ENCODE data around the gene MRPL36. TPM values are rescaled to one million over a fixed set of nuclear protein-coding genes. Genes with fewer than 3 reads are reported as not detected.
A peak's percentile ranks its signal among the peaks of the same experiment; 100 is the strongest.
"Not testable (repeated sequence)": the region's sequence is repeated elsewhere in the genome, so short reads cannot be mapped to it uniquely, and the experiment has no call there.

Gene MRPL36
- total RNA-seq, 4 donors from 2014 or later: 13.7 to 62.5 (median 41.2) TPM

- no peak for DNase-seq (ENCODE audit: low spot score in 2 of 2)
- Histone ChIP-seq H3K27me3 (peaks cover 36% of the 10 kb centered on the region), H3K27ac (no peak overlapping the region), H3K36me3 (no peaks in the 10 kb centered on the region), H3K9me3 (no peaks in the 10 kb centered on the region), H3K4me1 (no peaks in the 10 kb centered on the region), H3K4me3 (no peak overlapping the region)
- 96% methylated on average over 5 of the region's 5 CpGs for WGBS
- TF ChIP-seq EP300 (IDR thresholded peaks at IDR 0.05) (no peak), POLR2AphosphoS5 (IDR thresholded peaks at IDR 0.05) (no peak), POLR2A (IDR thresholded peaks at IDR 0.05) (no peak)
- TF ChIP-seq, protein P1, sequence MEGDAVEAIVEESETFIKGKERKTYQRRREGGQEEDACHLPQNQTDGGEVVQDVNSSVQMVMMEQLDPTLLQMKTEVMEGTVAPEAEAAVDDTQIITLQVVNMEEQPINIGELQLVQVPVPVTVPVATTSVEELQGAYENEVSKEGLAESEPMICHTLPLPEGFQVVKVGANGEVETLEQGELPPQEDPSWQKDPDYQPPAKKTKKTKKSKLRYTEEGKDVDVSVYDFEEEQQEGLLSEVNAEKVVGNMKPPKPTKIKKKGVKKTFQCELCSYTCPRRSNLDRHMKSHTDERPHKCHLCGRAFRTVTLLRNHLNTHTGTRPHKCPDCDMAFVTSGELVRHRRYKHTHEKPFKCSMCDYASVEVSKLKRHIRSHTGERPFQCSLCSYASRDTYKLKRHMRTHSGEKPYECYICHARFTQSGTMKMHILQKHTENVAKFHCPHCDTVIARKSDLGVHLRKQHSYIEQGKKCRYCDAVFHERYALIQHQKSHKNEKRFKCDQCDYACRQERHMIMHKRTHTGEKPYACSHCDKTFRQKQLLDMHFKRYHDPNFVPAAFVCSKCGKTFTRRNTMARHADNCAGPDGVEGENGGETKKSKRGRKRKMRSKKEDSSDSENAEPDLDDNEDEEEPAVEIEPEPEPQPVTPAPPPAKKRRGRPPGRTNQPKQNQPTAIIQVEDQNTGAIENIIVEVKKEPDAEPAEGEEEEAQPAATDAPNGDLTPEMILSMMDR (IDR thresholded peaks at IDR 0.05): no peak
Measured at GRCh38 chr5:1844708-1845436, 45.2 kb upstream of the MRPL36 start.

GRCh38 chr5:1843761-1844160 is 44.1 kb upstream of the MRPL36 start:
- 96% methylated on average over 10 of the region's 10 CpGs for WGBS
- not testable (repeated sequence) for DNase-seq (ENCODE audit: low spot score in 2 of 2); H3K4me1 ChIP-seq; H3K9me3 ChIP-seq; H3K27ac ChIP-seq; H3K36me3 ChIP-seq; H3K4me3 ChIP-seq
- H3K27me3 ChIP-seq: peaks cover 36% of the 10 kb centered on the region

GRCh38 chr5:1842004-1842819 is 42.6 kb upstream of the MRPL36 start:
- H3K9me3 ChIP-seq: no peaks in the 10 kb centered on the region
- no peak overlapping the region for H3K4me3 ChIP-seq
- H3K36me3 ChIP-seq: no peaks in the 10 kb centered on the region
- WGBS: 65% methylated on average over 17 of the region's 17 CpGs
- no peaks in the 10 kb centered on the region for H3K4me1 ChIP-seq
- TF ChIP-seq POLR2A (IDR thresholded peaks at IDR 0.05) (no peak), POLR2AphosphoS5 (IDR thresholded peaks at IDR 0.05) (no peak), EP300 (IDR thresholded peaks at IDR 0.05) (no peak)
- TF ChIP-seq, protein P1 (IDR thresholded peaks at IDR 0.05): no peak
- H3K27ac ChIP-seq: no peak overlapping the region
- H3K27me3 ChIP-seq: peaks cover 25% of the 10 kb centered on the region
- DNase-seq (ENCODE audit: low spot score in 2 of 2): no peak

DNA sequence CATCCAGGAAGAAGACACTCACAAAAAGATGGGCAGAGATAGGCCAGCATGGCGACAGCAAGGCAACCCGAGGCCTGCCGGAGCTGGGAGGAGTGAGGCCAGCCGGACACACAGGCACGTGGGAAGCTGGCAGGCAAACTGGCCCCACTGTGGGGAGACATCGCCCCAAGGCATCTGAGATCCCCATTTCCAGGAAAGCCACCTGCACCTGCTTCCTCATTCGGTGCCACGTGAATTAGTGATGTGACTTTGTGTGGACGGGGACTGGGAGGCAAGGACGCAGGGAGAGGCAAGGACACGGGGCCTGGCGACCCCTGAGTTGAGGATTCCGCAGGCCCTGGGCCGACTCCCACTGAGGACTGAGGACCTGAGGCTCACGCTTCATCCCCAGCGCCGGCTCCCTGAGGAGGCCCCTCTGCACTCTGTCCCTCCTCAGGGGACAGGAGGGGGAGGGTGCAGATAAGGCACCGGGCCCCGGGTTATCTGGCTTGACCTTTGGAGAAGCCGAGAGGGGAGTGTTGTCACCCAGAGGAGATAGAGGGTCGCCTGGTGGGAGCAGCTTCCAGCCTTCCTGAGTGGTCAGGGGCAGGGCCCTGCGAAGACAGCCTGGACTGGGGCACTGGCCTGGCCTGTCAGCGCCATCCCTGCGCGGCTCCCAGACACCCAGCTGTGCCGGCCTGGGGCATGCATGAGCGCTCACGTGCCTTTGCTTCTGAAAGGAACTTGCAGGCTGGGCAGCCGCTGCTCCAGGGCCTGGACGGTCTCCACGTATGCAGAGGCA is 41.3 kb upstream of the MRPL36 start:
- no peak for TF ChIP-seq EP300 (IDR thresholded peaks at IDR 0.05)
- Histone ChIP-seq H3K36me3 (no peaks in the 10 kb centered on the region), H3K4me1 (no peaks in the 10 kb centered on the region), H3K27ac (no peak overlapping the region), H3K9me3 (no peaks in the 10 kb centered on the region), H3K4me3 (no peak overlapping the region), H3K27me3 (peaks cover 29% of the 10 kb centered on the region)
- peak; percentile 54 to 77 for DNase-seq (ENCODE audit: low spot score in 2 of 2)
- whole genome bisulfite sequencing: 73% methylated on average over 23 of the region's 31 CpGs

DNA sequence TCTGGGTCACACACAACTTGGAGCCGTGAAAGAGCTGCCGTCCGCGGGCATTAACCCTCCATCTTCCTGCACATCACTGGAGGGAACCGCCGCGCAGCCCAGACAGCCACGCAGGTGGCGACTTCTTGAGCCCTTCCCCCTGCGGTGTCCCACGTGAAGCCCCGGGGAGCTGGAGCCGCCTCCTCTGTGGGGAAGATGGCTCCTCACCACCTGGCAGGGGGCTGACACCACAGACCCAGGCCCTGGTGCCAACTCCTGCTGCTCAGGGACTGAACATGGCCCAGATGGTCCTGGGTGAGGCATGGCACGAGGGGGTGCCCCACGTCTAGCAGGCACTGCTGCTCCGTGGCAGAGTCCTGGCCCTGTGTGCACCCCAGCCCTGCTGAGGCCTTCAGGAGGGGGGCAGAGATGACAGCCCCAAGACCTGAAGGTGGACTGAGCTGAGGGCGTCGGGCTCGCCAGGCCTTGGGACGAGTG is 40.5 kb upstream of the MRPL36 start:
- peak in 1 of 2 donors; percentile 41 for DNase-seq (ENCODE audit: low spot score in 2 of 2)
- no peaks in the 10 kb centered on the region for H3K4me1 ChIP-seq
- peaks cover 29% of the 10 kb centered on the region for H3K27me3 ChIP-seq
- H3K9me3 ChIP-seq: no peaks in the 10 kb centered on the region
- no peaks in the 10 kb centered on the region for H3K36me3 ChIP-seq
- H3K27ac ChIP-seq: no peak overlapping the region
- TF ChIP-seq POLR2A (IDR thresholded peaks at IDR 0.05) (no peak), EP300 (IDR thresholded peaks at IDR 0.05) (no peak), POLR2AphosphoS5 (IDR thresholded peaks at IDR 0.05) (no peak)
- TF ChIP-seq, protein P1 (IDR thresholded peaks at IDR 0.05): no peak
- 93% methylated on average over 12 of the region's 20 CpGs for WGBS
- no peak overlapping the region for H3K4me3 ChIP-seq
